NB4 (cell line): ENCODE measurements around the gene ABLIM3.

Source experiments
- CTCF ChIP-seq: IDR thresholded peaks from one replicate; pipeline ENCODE4 v1.5.1; 2012; ENCODE audit warnings: low read depth, low read length
- MAX ChIP-seq: IDR thresholded peaks from 2 replicates; pipeline ENCODE4 v1.6.1; 2011; ENCODE audit warnings: low read depth, low read length
- MYC ChIP-seq: IDR thresholded peaks from 2 replicates; pipeline ENCODE4 v1.6.1; 2011; ENCODE audit warnings: low read depth, low read length
- POLR2A ChIP-seq: IDR thresholded peaks from 2 replicates; pipeline ENCODE4 v1.6.1; 2011; ENCODE audit warnings: mild to moderate bottlenecking; ENCODE audit not compliant: insufficient read length; ENCODE audit errors: extremely low read depth

- no peak for TF ChIP-seq CTCF
- no peak for TF ChIP-seq POLR2A
- no peak for TF ChIP-seq MYC
- TF ChIP-seq MAX: no peak
Measured at GRCh38 chr5:149210968-149211490, 69.7 kb downstream of the ABLIM3 start.
